Testis (tissue), 3 donors: ENCODE measurements around the gene NLK. TPM values are rescaled to one million over a fixed set of nuclear protein-coding genes. Genes with fewer than 3 reads are reported as not detected.

Source experiments
- DNase-seq: peaks from one replicate; pipeline ENCODE4 v3.0.0-alpha.2; 2019
- H3K27ac ChIP-seq, 2 donors: fragments of 200-600 bp; sonication (generic); one replicate each; pipeline ENCODE4 v1.5.1; 2019
- H3K27me3 ChIP-seq: fragments of 200-600 bp; sonication (generic); one replicate; pipeline ENCODE4 v1.5.1; 2019
- H3K36me3 ChIP-seq: fragments of 200-600 bp; sonication (generic); one replicate; pipeline ENCODE4 v1.5.1; 2017; ENCODE audit warnings: low read depth; ENCODE audit errors: missing control alignments
- H3K4me1 ChIP-seq: fragments of 200-600 bp; sonication (generic); one replicate; pipeline ENCODE4 v1.5.1; 2019
- H3K4me3 ChIP-seq, 2 donors: fragments of 200-600 bp; sonication (generic); one replicate each; pipeline ENCODE4 v1.5.1; 2017 to 2019
- H3K9me3 ChIP-seq: fragments of 200-600 bp; sonication (generic); one replicate; pipeline ENCODE4 v1.5.1; 2017
- CTCF ChIP-seq, 3 experiments: fragments of 450-650 bp in 2 of 3; fragments of 200-600 bp in 1 of 3; sonication (generic) in 1 of 3; IDR thresholded peaks; one replicate each; pipeline ENCODE4 v1.5.1; 2016 to 2019; ENCODE audit warnings: antibody characterized with exemption in 3 of 3, mild to moderate bottlenecking in 2 of 3, moderate library complexity in 1 of 3
- POLR2A ChIP-seq: fragments of 450-650 bp; IDR thresholded peaks from one replicate; pipeline ENCODE4 v1.6.1; 2017; ENCODE audit warnings: antibody characterized with exemption, mild to moderate bottlenecking, moderate library complexity
- WGBS, 2 donors: methylation state at CpG; one replicate each; pipeline ENCODE4 v1.1.5; 2018; 5-methylcytosine and 5-hydroxymethylcytosine counted together
- intact Hi-C: fragments of 100-400 bp; cut with DNase I; formaldehyde crosslinking; loops from one replicate; pipeline ENCODE4 v1.15.1; 2023; ENCODE audit warnings: low total_unique reads
- polyA plus RNA-seq: library from polyadenylated mRNA; stranded (reverse); fragments of 350-450 nt; fragmentation: Illumina TruSeq; extraction: RNeasy Lipid Tissue Mini Kit (QIAGEN cat#74804); gene quantifications from one replicate; pipeline ENCODE4 v1.2.3, GENCODE V29; 2014; ENCODE audit warnings: low read depth, low replicate concordance; ENCODE audit not compliant: insufficient read depth
- total RNA-seq, 2 donors: library from RNA; depleted of rRNA; stranded (reverse); fragments of >200 nt; gene quantifications; one replicate each; pipeline ENCODE4 v1.2.3, GENCODE V29; 2016

NLK gene
- total and polyA plus RNA-seq, 3 donors from 2014 or later, result 40.8 to 54.4 (median 47.0) TPM

GRCh38 chr17:28117304-28117703 is 74.8 kb downstream of the NLK start:
- Histone ChIP-seq H3K27me3 (no peaks in the 10 kb centered on the region), H3K27ac (no peak overlapping the region), H3K4me1 (peaks cover 13% of the 10 kb centered on the region), H3K36me3 (no peaks in the 10 kb centered on the region), H3K4me3 (no peak overlapping the region), H3K9me3 (no peaks in the 10 kb centered on the region)
- TF ChIP-seq CTCF (IDR thresholded peaks at IDR 0.05), result no peak
- TF ChIP-seq POLR2A, result no peak
- DNase-seq, result no peak
- intact Hi-C loops, result no loop called here

GRCh38 chr17:28118362-28118761 is 75.9 kb downstream of the NLK start:
- no peaks in the 10 kb centered on the region for H3K36me3 ChIP-seq
- intact Hi-C loops, result no loop called here
- H3K27me3 ChIP-seq, result no peaks in the 10 kb centered on the region
- 42 to 46% methylated on average over 1 of the region's 1 CpG for WGBS, 2 donors
- peak overlapping the region in 1 of 2 donors; percentile 23 for H3K27ac ChIP-seq
- DNase-seq, result no peak
- no peak for TF ChIP-seq CTCF (IDR thresholded peaks at IDR 0.05)
- no peak overlapping the region for H3K4me3 ChIP-seq
- H3K4me1 ChIP-seq, result peaks cover 13% of the 10 kb centered on the region
- no peaks in the 10 kb centered on the region for H3K9me3 ChIP-seq

DNA sequence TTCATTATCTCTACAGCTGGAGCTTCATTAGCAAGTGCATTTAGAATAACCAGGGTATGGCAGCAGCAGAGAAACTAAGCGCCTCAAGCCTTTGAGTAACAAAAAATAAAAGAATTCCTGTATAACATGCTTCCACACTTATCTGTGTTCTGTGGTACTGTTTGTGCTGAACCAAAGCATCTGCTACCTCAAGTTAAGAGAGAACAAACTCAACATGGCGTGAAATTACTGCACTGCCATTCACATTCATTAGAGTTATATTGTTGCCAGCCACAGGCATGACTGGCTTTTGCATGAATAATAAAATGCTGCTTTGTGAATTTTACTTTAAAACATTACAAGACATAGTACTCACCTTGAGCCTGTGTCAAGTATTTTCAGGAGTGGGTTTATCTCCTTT is 76.6 kb downstream of the NLK start:
- TF ChIP-seq CTCF (IDR thresholded peaks at IDR 0.05) (no peak), POLR2A (no peak)
- H3K4me3 ChIP-seq, result no peak overlapping the region
- WGBS, 2 donors, result 44 to 46% methylated on average over 2 of the region's 2 CpGs
- H3K4me1 ChIP-seq, result peaks cover 13% of the 10 kb centered on the region
- no peaks in the 10 kb centered on the region for H3K36me3 ChIP-seq
- H3K9me3 ChIP-seq, result no peaks in the 10 kb centered on the region
- intact Hi-C loops, result no loop called here
- H3K27ac ChIP-seq, result peak overlapping the region in 1 of 2 donors; percentile 23
- H3K27me3 ChIP-seq, result no peaks in the 10 kb centered on the region
- no peak for DNase-seq

GRCh38 chr17:28119560-28119959 is 77.1 kb downstream of the NLK start:
- Histone ChIP-seq H3K4me1 (peaks cover 13% of the 10 kb centered on the region), H3K9me3 (no peaks in the 10 kb centered on the region), H3K27me3 (no peaks in the 10 kb centered on the region), H3K36me3 (no peaks in the 10 kb centered on the region), H3K4me3 (no peak overlapping the region), H3K27ac (no peak overlapping the region)
- intact Hi-C loops, result no loop called here
- no peak for TF ChIP-seq POLR2A
- WGBS, 2 donors, result 88 to 89% methylated on average over 2 of the region's 2 CpGs
- no peak for DNase-seq

DNA sequence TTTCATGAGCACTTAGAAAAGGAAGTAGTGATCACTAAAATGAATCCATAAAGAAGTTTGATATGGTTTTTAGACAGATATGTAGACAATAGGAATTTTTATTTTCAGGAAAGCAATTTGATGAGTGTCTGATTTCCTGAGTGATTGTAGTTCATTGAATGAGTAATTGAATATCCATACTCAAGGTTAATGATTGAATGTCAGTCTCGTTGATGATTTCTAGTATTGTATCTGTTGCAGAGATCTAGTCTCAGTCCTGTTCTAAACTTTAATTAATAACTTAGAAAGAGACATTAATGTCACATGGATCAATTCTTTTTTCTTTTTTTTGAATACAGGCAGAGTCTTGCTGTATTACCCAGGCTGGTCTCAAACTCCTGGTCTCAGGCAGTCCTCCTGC is 78.3 kb downstream of the NLK start:
- 80 to 95% methylated on average over 1 of the region's 1 CpG for WGBS, 2 donors
- Histone ChIP-seq H3K4me3 (no peak overlapping the region), H3K9me3 (no peaks in the 10 kb centered on the region), H3K27me3 (no peaks in the 10 kb centered on the region), H3K36me3 (no peaks in the 10 kb centered on the region), H3K4me1 (peaks cover 13% of the 10 kb centered on the region), H3K27ac (no peak overlapping the region)
- intact Hi-C loops, result no loop called here
- TF ChIP-seq CTCF (IDR thresholded peaks at IDR 0.05) (no peak), POLR2A (no peak)
- DNase-seq, result no peak
